WTC11 (cell line): ENCODE measurements around the gene SPRY2. TPM values are rescaled to one million over a fixed set of nuclear protein-coding genes. Genes with fewer than 3 reads are reported as not detected.

Source experiments
- ATAC-seq: fragments of 200-7000 bp; cut with Tn5 transposase; 2 replicates; pipeline ENCODE4 v1.10.0; 2021; ENCODE audit warnings: mild to moderate bottlenecking, moderate library complexity
- CTCF ChIA-PET: fragments of 300-600 bp; sonication (Branson Sonifier 250); formaldehyde crosslinking; loops from one replicate; lab custom pipeline; 2021; ENCODE audit warnings: antibody characterized with exemption; lab: Charles Lee
- POLR2A ChIA-PET: fragments of 350-600 bp; sonication (Branson Sonifier 250); formaldehyde crosslinking; loops from one replicate; lab custom pipeline; 2021; ENCODE audit warnings: antibody characterized with exemption; lab: Charles Lee
- DNase-seq: peaks from one replicate; pipeline ENCODE4 v3.0.0; 2021; ENCODE audit warnings: low spot score
- H3K27ac Mint-ChIP-seq: 2 replicates; pipeline ENCODE4 v1.8.0; 2021; ENCODE audit warnings: mixed read lengths
- H3K27me3 Mint-ChIP-seq: 2 replicates; pipeline ENCODE4 v1.8.0; 2021; ENCODE audit warnings: low read depth, mild to moderate bottlenecking, moderate library complexity, mixed read lengths
- H3K36me3 Mint-ChIP-seq: 2 replicates; pipeline ENCODE4 v1.8.0; 2021; ENCODE audit warnings: mixed read lengths
- H3K4me1 Mint-ChIP-seq: 2 replicates; pipeline ENCODE4 v1.8.0; 2022; ENCODE audit warnings: mixed read lengths
- H3K4me3 Mint-ChIP-seq: 2 replicates; pipeline ENCODE4 v1.8.0; 2021; ENCODE audit warnings: mild to moderate bottlenecking, moderate library complexity, mixed read lengths
- H3K9me3 Mint-ChIP-seq: 2 replicates; pipeline ENCODE4 v1.8.0; 2021; ENCODE audit warnings: mixed read lengths
- ATF1 ChIP-seq: sonication (generic); formaldehyde crosslinking; IDR thresholded peaks from 2 replicates; pipeline ENCODE4 v1.8.1; 2023; ENCODE audit warnings: mild to moderate bottlenecking, moderate library complexity, missing genetic modification reagents
- ATF2 ChIP-seq: sonication (generic); formaldehyde crosslinking; IDR thresholded peaks from 2 replicates; pipeline ENCODE4 v1.8.1; 2022; ENCODE audit warnings: low read depth, missing genetic modification reagents, borderline replicate concordance
- ATF3 ChIP-seq: sonication (generic); formaldehyde crosslinking; conservative IDR thresholded peaks from 2 replicates; pipeline ENCODE4 v1.8.1; 2022; ENCODE audit warnings: mild to moderate bottlenecking, missing genetic modification reagents
- CDX4 ChIP-seq: fragments of 250-450 bp; sonication (Bioruptor Pico); IDR thresholded peaks from 2 replicates; pipeline ENCODE4 v1.9.0; 2021; ENCODE audit warnings: moderate library complexity, mild to moderate bottlenecking, inconsistent platforms, borderline replicate concordance
- E2F4 ChIP-seq: sonication (generic); formaldehyde crosslinking; IDR thresholded peaks from 2 replicates; pipeline ENCODE4 v1.8.1; 2022; ENCODE audit warnings: low read depth, mild to moderate bottlenecking, moderate library complexity, missing genetic modification reagents, borderline replicate concordance
- ELF4 ChIP-seq: sonication (generic); formaldehyde crosslinking; IDR thresholded peaks from 2 replicates; pipeline ENCODE4 v1.8.1; 2022; ENCODE audit warnings: low read depth, mild to moderate bottlenecking, moderate library complexity, missing genetic modification reagents
- FOXP4 ChIP-seq: sonication (generic); formaldehyde crosslinking; IDR thresholded peaks from 2 replicates; pipeline ENCODE4 v1.8.0; 2022; ENCODE audit warnings: mild to moderate bottlenecking, missing genetic modification reagents
- GABPB1 ChIP-seq: sonication (generic); formaldehyde crosslinking; IDR thresholded peaks from 2 replicates; pipeline ENCODE4 v1.8.1; 2023; ENCODE audit warnings: mild to moderate bottlenecking, missing genetic modification reagents
- IRF1 ChIP-seq: sonication (generic); formaldehyde crosslinking; IDR thresholded peaks from 2 replicates; pipeline ENCODE4 v1.8.0; 2023; ENCODE audit warnings: missing genetic modification reagents
- IRF2 ChIP-seq: sonication (generic); formaldehyde crosslinking; IDR thresholded peaks from 2 replicates; pipeline ENCODE4 v1.8.0; 2022; ENCODE audit warnings: low read depth, missing genetic modification reagents, borderline replicate concordance
- OVOL2 ChIP-seq: fragments of 250-450 bp; sonication (Bioruptor Pico); IDR thresholded peaks from 2 replicates; pipeline ENCODE4 v1.9.0; 2021; ENCODE audit warnings: mild to moderate bottlenecking, borderline replicate concordance
- PREB ChIP-seq: sonication (generic); formaldehyde crosslinking; IDR thresholded peaks from 2 replicates; pipeline ENCODE4 v1.8.1; 2022; ENCODE audit warnings: mild to moderate bottlenecking, missing genetic modification reagents, moderate library complexity, borderline replicate concordance
- TEAD1 ChIP-seq: sonication (generic); formaldehyde crosslinking; IDR thresholded peaks from 2 replicates; pipeline ENCODE4 v1.8.0; 2022; ENCODE audit warnings: mild to moderate bottlenecking, missing genetic modification reagents
- TEAD4 ChIP-seq: sonication (generic); formaldehyde crosslinking; IDR thresholded peaks from 2 replicates; pipeline ENCODE4 v1.8.0; 2022; ENCODE audit warnings: mild to moderate bottlenecking, missing genetic modification reagents
- ZNF138 ChIP-seq: sonication (generic); formaldehyde crosslinking; conservative IDR thresholded peaks from 2 replicates; pipeline ENCODE4 v1.8.1; 2022; ENCODE audit warnings: mild to moderate bottlenecking, moderate library complexity, missing genetic modification reagents
- ZNF219 ChIP-seq: sonication (generic); formaldehyde crosslinking; IDR thresholded peaks from 2 replicates; pipeline ENCODE4 v1.8.0; 2023; ENCODE audit warnings: missing genetic modification reagents, mild to moderate bottlenecking, borderline replicate concordance
- ZNF281 ChIP-seq: sonication (generic); formaldehyde crosslinking; IDR thresholded peaks from 2 replicates; pipeline ENCODE4 v1.8.0; 2023; ENCODE audit warnings: mild to moderate bottlenecking, missing genetic modification reagents
- ZNF416 ChIP-seq: fragments of 250-450 bp; sonication (Bioruptor Pico); IDR thresholded peaks from 2 replicates; pipeline ENCODE4 v1.9.0; 2021; ENCODE audit warnings: mild to moderate bottlenecking, inconsistent platforms
- ZNF425 ChIP-seq: fragments of 250-450 bp; sonication (Bioruptor Pico); conservative IDR thresholded peaks from 2 replicates; pipeline ENCODE4 v1.9.0; 2021; ENCODE audit warnings: mild to moderate bottlenecking
- total RNA-seq: library from RNA; stranded (reverse); gene quantifications from 3 replicates; pipeline ENCODE4 v1.2.3, GENCODE V29; 2021

SPRY2 gene
- total RNA-seq, 1 experiment from 2014 or later = 63.2 TPM

- no peak for TF ChIP-seq CDX4 (CRISPR knock-in tag)
- no peak for TF ChIP-seq ELF4 (CRISPR knock-in tag)
Measured at GRCh38 chr13:80390338-80390737, 49.4 kb upstream of the SPRY2 start (continued).

GRCh38 chr13:80389073-80390038 lies 48.4 kb upstream of the SPRY2 start:
- POLR2A ChIA-PET = no interaction called here
- ATAC-seq (no peak), DNase-seq (no peak)
- CTCF ChIA-PET = no interaction called here
- peaks cover 12% of the 10 kb centered on the region for H3K36me3 Mint-ChIP-seq
- no peaks in the 10 kb centered on the region for H3K4me1 Mint-ChIP-seq
- H3K27me3 Mint-ChIP-seq = no peaks in the 10 kb centered on the region; the same call in 1 of the 2 replicates
- TF ChIP-seq ATF2 (CRISPR knock-in tag) (no peak), IRF1 (CRISPR knock-in tag) (no peak), PREB (CRISPR knock-in tag) (no peak), FOXP4 (CRISPR knock-in tag) (no peak), ZNF219 (CRISPR knock-in tag) (no peak), ZNF281 (CRISPR knock-in tag) (no peak), ZNF416 (CRISPR knock-in tag) (no peak), GABPB1 (CRISPR knock-in tag) (no peak), ATF1 (CRISPR knock-in tag) (no peak), TEAD1 (CRISPR knock-in tag) (no peak), E2F4 (CRISPR knock-in tag) (no peak), TEAD4 (CRISPR knock-in tag) (no peak), IRF2 (no peak), ATF3 (no peak), OVOL2 (CRISPR knock-in tag) (no peak), ZNF425 (CRISPR knock-in tag) (no peak), ZNF138 (CRISPR knock-in tag) (no peak)
- H3K9me3 Mint-ChIP-seq = peaks cover 24% of the 10 kb centered on the region
- no peak overlapping the region for H3K4me3 Mint-ChIP-seq
- no peak overlapping the region for H3K27ac Mint-ChIP-seq
